Immature natural killer cell (primary cell): ENCODE results near the gene RASA2. TPM values are rescaled to one million over a fixed set of nuclear protein-coding genes. Genes with fewer than 3 reads are reported as not detected.

Experiments
- DNase-seq, 3 donors: peaks; one replicate each; pipeline ENCODE4 v3.0.0; 2022; ENCODE audit warnings: mixed read lengths in 1 of 3
- H3K27ac Mint-ChIP-seq, 6 donors: one replicate each; pipeline ENCODE4 v1.8.0; 2020; ENCODE audit warnings: mixed read lengths in 6 of 6, mild to moderate bottlenecking in 5 of 6, inconsistent platforms in 4 of 6, moderate library complexity in 3 of 6
- H3K27me3 Mint-ChIP-seq, 3 donors: one replicate each; pipeline ENCODE4 v1.8.0; 2020 to 2021; ENCODE audit warnings: low read depth in 3 of 3, mild to moderate bottlenecking in 3 of 3, mixed read lengths in 3 of 3, moderate library complexity in 3 of 3, inconsistent platforms in 1 of 3
- H3K36me3 Mint-ChIP-seq, 3 donors: one replicate each; pipeline ENCODE4 v1.8.0; 2020; ENCODE audit warnings: mixed read lengths in 3 of 3, inconsistent platforms in 2 of 3, mild to moderate bottlenecking in 2 of 3
- H3K4me1 Mint-ChIP-seq, 2 donors: one replicate each; pipeline ENCODE4 v1.8.0; 2020; ENCODE audit warnings: inconsistent platforms in 2 of 2, mild to moderate bottlenecking in 2 of 2, mixed read lengths in 2 of 2, moderate library complexity in 1 of 2
- H3K4me3 Mint-ChIP-seq, 5 donors: one replicate each; pipeline ENCODE4 v1.8.0; 2020; ENCODE audit warnings: mild to moderate bottlenecking in 5 of 5, mixed read lengths in 5 of 5, inconsistent platforms in 3 of 5, moderate library complexity in 3 of 5
- H3K9me3 Mint-ChIP-seq, 6 donors: one replicate each; pipeline ENCODE4 v1.8.0; 2020; ENCODE audit warnings: mild to moderate bottlenecking in 6 of 6, mixed read lengths in 6 of 6, inconsistent platforms in 4 of 6, moderate library complexity in 3 of 6
- polyA plus RNA-seq, 3 donors: library from polyadenylated mRNA; unstranded; fragments of 300-500 nt; fragmentation: Illumina TruSeq; gene quantifications; one replicate each; pipeline ENCODE4 v1.2.3, GENCODE V29; 2021

The RASA2 gene
- polyA plus RNA-seq, 3 donors from 2014 or later, result 32.6 to 48.7 (median 45.9) TPM

DNA sequence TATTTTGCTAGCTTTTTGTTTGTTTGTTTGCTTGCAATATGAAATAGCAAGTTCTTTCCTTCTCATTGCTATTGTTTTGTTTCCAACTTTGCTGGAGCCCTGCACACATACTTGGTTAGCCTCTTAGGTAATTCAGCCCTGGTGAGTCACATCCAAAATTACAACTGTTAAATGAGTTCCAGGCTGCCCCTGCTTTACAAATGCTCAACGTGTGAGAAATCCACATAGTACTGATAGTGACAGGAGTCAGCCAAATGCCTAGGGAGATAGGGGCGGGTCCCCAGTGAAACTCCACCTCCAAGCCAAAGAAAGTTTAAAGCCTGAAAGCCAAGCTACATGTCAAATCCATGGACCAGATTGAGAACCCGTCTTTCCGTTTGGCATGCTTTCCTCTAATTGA lies 169.9 kb downstream of the RASA2 start:
- no peak overlapping the region for H3K4me3 Mint-ChIP-seq
- peaks cover 12 to 33% (median 26%) of the 10 kb centered on the region in 3 donors for H3K27me3 Mint-ChIP-seq
- no peaks in the 10 kb centered on the region for H3K36me3 Mint-ChIP-seq
- peaks cover 0 to 1% (median 0%) of the 10 kb centered on the region in 6 donors for H3K9me3 Mint-ChIP-seq
- H3K27ac Mint-ChIP-seq, result no peak overlapping the region
- no peak for DNase-seq
- peaks cover 0 to 4% of the 10 kb centered on the region in 2 donors for H3K4me1 Mint-ChIP-seq

DNA sequence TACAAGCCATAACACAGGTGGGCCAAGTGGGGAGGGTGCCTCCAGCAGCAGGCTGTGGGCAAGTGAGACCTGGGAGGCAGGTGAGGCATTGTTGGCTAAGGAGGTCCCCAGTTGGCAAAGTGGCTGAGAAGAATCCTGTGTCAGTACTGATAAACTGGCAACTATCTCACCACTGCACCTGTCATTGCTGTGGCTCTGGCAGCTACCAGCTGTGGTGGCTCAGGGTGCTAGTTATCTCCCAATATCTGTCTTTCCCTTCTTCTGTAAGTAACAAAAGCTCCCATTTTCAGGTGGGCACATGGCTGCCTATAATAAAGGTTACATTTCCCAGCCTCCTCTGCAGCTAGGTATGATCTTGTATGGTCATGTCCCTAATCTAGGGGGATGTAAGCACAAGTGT lies 170.7 kb downstream of the RASA2 start:
- no peaks in the 10 kb centered on the region for H3K36me3 Mint-ChIP-seq
- no peak for DNase-seq
- peaks cover 0 to 4% of the 10 kb centered on the region in 2 donors for H3K4me1 Mint-ChIP-seq
- H3K27me3 Mint-ChIP-seq, result peaks cover 19 to 35% (median 29%) of the 10 kb centered on the region in 3 donors
- H3K4me3 Mint-ChIP-seq, result no peak overlapping the region
- H3K27ac Mint-ChIP-seq, result no peak overlapping the region
- H3K9me3 Mint-ChIP-seq, result peaks cover 0 to 1% (median 0%) of the 10 kb centered on the region in 6 donors

DNA sequence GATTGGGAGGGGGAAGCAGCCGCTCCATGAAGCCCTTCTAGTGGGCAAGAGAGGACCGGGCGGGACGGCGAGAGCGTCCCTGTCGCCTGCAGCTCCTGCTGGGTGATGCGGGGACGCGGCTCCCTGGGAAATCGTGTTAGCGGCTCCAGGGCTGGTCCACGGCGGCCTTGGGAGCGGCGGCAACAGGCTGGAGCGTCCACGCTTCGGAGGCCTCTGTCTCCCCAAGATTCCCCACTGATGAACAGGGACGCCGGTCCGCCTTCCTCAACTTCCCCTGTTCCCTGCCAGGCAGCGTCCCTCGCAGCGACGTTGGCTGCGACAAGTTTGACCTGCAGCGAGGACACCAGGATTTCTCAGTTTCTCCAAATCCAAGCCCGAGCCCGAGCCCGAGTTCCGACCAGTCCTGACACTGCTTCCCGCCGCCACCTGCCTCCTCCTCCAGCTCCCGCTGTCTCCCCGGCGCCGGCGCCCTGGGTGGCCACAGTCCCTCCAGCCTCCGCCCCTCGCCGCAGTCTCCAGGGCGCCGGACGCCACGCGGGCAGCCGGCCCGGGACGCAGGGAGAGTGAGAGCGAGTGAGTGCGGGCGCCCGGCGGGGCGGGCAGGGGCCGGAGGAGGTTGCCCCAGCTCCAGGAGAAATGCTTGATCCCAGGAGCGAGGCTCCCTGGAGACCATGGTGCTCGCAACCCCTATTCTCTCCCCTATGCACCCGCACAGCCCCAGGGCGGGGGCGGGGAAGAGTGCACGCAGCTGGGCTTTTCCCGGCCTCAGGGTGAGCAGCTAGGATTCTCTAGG lies 173.2 kb downstream of the RASA2 start:
- DNase-seq, result no peak
- Mint-ChIP-seq H3K27ac (no peak overlapping the region), H3K27me3 (peaks cover 21 to 38% (median 31%) of the 10 kb centered on the region in 3 donors), H3K4me1 (peaks cover 0 to 4% of the 10 kb centered on the region in 2 donors), H3K36me3 (no peaks in the 10 kb centered on the region), H3K9me3 (peaks cover 0 to 1% (median 0%) of the 10 kb centered on the region in 6 donors), H3K4me3 (peak overlapping the region; percentile 35 to 71 (median 57))

GRCh38 chr3:141660614-141660947 lies 173.8 kb downstream of the RASA2 start:
- Mint-ChIP-seq H3K27me3 (peaks cover 21 to 38% (median 31%) of the 10 kb centered on the region in 3 donors), H3K36me3 (no peaks in the 10 kb centered on the region), H3K9me3 (peaks cover 0 to 1% (median 0%) of the 10 kb centered on the region in 6 donors), H3K27ac (no peak overlapping the region), H3K4me1 (peaks cover 0 to 4% of the 10 kb centered on the region in 2 donors), H3K4me3 (peak overlapping the region in 1 of 5 donors; percentile 35)
- DNase-seq, result no peak

DNA sequence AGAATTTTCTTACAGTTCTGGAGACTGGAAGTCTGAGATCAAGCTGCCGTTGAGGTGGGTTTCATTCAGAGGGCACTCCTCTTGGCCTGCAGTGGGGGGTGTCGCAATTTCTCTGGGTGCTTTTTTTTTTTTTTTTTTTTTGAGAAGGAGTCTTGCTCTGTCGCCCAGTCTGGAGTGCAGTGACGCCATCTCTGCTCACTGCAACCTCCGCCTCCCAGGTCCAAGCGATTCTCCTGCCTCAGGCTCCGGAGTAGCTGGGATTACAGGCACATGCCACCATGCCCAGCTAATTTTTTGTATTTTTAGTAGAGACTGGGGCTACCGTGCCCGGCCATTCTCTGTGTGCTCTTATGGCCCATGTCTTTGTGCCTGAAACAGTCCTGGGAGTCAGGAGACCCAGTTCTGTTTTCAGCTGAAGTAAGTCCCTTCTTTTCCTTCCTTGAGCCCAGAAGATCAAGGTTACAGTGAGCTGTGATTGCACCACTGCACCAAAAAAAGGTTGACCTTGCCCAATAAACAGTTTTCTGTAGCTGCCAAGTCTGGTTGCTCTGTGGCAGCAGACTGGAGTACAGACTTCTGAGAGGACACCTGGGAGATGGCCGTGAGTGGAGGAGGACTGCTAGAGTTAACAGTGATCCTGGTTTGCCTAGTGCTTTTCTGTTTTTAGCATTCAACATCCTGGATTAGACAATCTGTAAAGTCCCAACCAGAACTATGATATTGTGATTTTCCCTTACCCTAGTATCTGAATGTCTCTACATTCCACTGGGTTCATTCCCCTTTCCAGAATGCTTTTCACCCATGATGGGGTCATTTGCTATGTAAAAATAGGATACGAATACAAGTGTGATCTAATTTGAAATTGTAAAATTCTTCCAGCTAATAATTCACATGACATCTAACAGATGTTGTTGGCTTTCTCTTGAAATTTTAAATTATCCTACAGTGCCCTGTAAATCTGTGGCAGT lies 174.7 kb downstream of the RASA2 start:
- no peaks in the 10 kb centered on the region for H3K36me3 Mint-ChIP-seq
- peaks cover 0 to 4% of the 10 kb centered on the region in 2 donors for H3K4me1 Mint-ChIP-seq
- peaks cover 0 to 1% (median 0%) of the 10 kb centered on the region in 6 donors for H3K9me3 Mint-ChIP-seq
- H3K27me3 Mint-ChIP-seq, result peaks cover 21 to 35% (median 31%) of the 10 kb centered on the region in 3 donors
- no peak overlapping the region for H3K4me3 Mint-ChIP-seq
- no peak overlapping the region for H3K27ac Mint-ChIP-seq
- DNase-seq, result no peak

- Mint-ChIP-seq H3K36me3 (peaks cover 0 to 5% (median under 1%) of the 10 kb centered on the region in 3 donors), H3K27ac (no peak overlapping the region)
Measured at GRCh38 chr3:141663993-141664392, 177.2 kb downstream of the RASA2 start.

More at GRCh38 chr3:141663993-141664392, 177.2 kb downstream of the RASA2 start:
- Mint-ChIP-seq H3K27me3 (peaks cover 13 to 30% (median 17%) of the 10 kb centered on the region in 3 donors), H3K9me3 (peaks cover 0 to 6% (median 4%) of the 10 kb centered on the region in 6 donors), H3K4me3 (no peak overlapping the region), H3K4me1 (peaks cover 0 to 4% of the 10 kb centered on the region in 2 donors)
- no peak for DNase-seq

Other genes with a start within 250 kb of the RASA2 start
- 10 to 100 TPM; 31.4 to 98.7 (median 68.1) TPM for gene ZBTB38, start 118.5 kb upstream of the RASA2 start, polyA plus RNA-seq